Tibial nerve (tissue), 4 donors: ENCODE data around the gene TMEM187. TPM values are rescaled to one million over a fixed set of nuclear protein-coding genes. Genes with fewer than 3 reads are reported as not detected.
A peak's percentile ranks its signal among the peaks of the same experiment; 100 is the strongest.

ENCODE experiments used
- DNase-seq, 2 donors: peaks; one replicate each; pipeline ENCODE4 v3.0.0-alpha.2; 2019; ENCODE audit warnings: low spot score in 2 of 2
- H3K27ac ChIP-seq, 4 donors: fragments of 200-600 bp; sonication (generic) in 3 of 4; one replicate each; pipeline ENCODE4 v1.5.1; 2017 to 2019; ENCODE audit warnings: mild to moderate bottlenecking in 1 of 4
- H3K27me3 ChIP-seq, 2 donors: fragments of 200-600 bp; sonication (generic) in 1 of 2; one replicate each; pipeline versions ENCODE4 v1.5.1 to v1.6.0; 2017 to 2019
- H3K36me3 ChIP-seq, 3 donors: fragments of 200-600 bp; sonication (generic); one replicate each; pipeline ENCODE4 v1.5.1; 2018 to 2019
- H3K4me1 ChIP-seq, 4 donors: fragments of 200-600 bp; sonication (generic) in 3 of 4; one replicate each; pipeline ENCODE4 v1.5.1; 2017 to 2019
- H3K4me3 ChIP-seq, 4 donors: fragments of 200-600 bp; sonication (generic) in 3 of 4; one replicate each; pipeline ENCODE4 v1.5.1; 2017 to 2019; ENCODE audit warnings: mild to moderate bottlenecking in 1 of 4, moderate library complexity in 1 of 4
- H3K9me3 ChIP-seq, 4 donors: fragments of 200-600 bp; sonication (generic) in 3 of 4; one replicate each; pipeline ENCODE4 v1.5.1; 2017 to 2019
- EP300 ChIP-seq, 2 donors: sonication (generic); formaldehyde crosslinking; IDR thresholded peaks; one replicate each; pipeline ENCODE4 v1.6.1; 2017; ENCODE audit warnings: antibody characterized with exemption in 2 of 2, mild to moderate bottlenecking in 1 of 2
- POLR2A ChIP-seq, 2 donors: fragments of 450-650 bp; IDR thresholded peaks; one replicate each; pipeline ENCODE4 v1.6.1; 2017; ENCODE audit warnings: antibody characterized with exemption in 2 of 2, mild to moderate bottlenecking in 2 of 2, moderate library complexity in 2 of 2
- whole genome bisulfite sequencing, 2 donors: methylation state at CpG; one replicate each; pipeline ENCODE4 v1.1.5; 2018; 5-methylcytosine and 5-hydroxymethylcytosine counted together
- small RNA-seq: library from RNA; depleted of rRNA; stranded (forward); fragments of <200 nt; gene quantifications from one replicate; pipeline ENCODE3, GENCODE V24; 2016
- total RNA-seq, 4 donors: library from RNA; depleted of rRNA; stranded (reverse); fragments of >200 nt; gene quantifications; one replicate each; pipeline ENCODE4 v1.1.0, GENCODE V29; 2016
- TF ChIP-seq, protein P1 (sequence below), 5 experiments: fragments of 200-600 bp in 3 of 5; fragments of 450-650 bp in 2 of 5; sonication (generic) in 3 of 5; IDR thresholded peaks; one replicate each; pipeline ENCODE4 v1.5.1; 2016 to 2019; ENCODE audit warnings: antibody characterized with exemption in 5 of 5, mild to moderate bottlenecking in 3 of 5, moderate library complexity in 2 of 5

TMEM187 gene
- total RNA-seq, 4 donors from 2014 or later, result 4.2 to 16.4 (median 9.6) TPM

DNA sequence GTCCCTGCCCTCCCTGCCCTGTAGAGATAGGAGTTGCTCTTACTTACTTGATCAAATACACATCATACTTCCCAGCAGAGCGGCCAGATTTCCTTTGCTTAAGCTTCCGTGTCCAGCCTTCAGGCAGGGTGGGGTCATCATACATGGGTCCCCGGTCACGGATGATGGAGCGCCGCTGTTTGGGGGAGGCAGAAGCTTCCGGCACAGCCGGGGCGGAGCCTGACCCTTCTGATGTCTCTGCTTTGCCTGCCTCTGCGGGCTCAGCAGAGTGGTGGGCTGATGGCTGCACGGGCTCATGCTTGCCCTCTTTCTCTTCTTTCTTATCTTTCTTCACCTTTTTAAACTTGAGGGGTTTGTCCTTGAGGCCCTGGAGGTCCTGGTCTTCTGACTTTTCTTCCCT is 59.6 kb downstream of the TMEM187 start:
- H3K9me3 ChIP-seq, result no peaks in the 10 kb centered on the region
- peak overlapping the region in 1 of 4 donors; percentile 20 for H3K27ac ChIP-seq
- TF ChIP-seq, protein P1, sequence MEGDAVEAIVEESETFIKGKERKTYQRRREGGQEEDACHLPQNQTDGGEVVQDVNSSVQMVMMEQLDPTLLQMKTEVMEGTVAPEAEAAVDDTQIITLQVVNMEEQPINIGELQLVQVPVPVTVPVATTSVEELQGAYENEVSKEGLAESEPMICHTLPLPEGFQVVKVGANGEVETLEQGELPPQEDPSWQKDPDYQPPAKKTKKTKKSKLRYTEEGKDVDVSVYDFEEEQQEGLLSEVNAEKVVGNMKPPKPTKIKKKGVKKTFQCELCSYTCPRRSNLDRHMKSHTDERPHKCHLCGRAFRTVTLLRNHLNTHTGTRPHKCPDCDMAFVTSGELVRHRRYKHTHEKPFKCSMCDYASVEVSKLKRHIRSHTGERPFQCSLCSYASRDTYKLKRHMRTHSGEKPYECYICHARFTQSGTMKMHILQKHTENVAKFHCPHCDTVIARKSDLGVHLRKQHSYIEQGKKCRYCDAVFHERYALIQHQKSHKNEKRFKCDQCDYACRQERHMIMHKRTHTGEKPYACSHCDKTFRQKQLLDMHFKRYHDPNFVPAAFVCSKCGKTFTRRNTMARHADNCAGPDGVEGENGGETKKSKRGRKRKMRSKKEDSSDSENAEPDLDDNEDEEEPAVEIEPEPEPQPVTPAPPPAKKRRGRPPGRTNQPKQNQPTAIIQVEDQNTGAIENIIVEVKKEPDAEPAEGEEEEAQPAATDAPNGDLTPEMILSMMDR (IDR thresholded peaks at IDR 0.05), result no peak
- TF ChIP-seq POLR2A (IDR thresholded peaks at IDR 0.05) (no peak), EP300 (IDR thresholded peaks at IDR 0.05) (no peak)
- no peak for DNase-seq
- WGBS, 2 donors, result 73 to 90% methylated on average over 10 to 11 of the region's 11 CpGs
- H3K4me3 ChIP-seq, result no peak overlapping the region
- H3K27me3 ChIP-seq, result no peaks in the 10 kb centered on the region
- peaks cover 0 to 56% (median 0%) of the 10 kb centered on the region in 4 donors for H3K4me1 ChIP-seq
- peaks cover 0 to 32% (median 0%) of the 10 kb centered on the region in 3 donors for H3K36me3 ChIP-seq

DNA sequence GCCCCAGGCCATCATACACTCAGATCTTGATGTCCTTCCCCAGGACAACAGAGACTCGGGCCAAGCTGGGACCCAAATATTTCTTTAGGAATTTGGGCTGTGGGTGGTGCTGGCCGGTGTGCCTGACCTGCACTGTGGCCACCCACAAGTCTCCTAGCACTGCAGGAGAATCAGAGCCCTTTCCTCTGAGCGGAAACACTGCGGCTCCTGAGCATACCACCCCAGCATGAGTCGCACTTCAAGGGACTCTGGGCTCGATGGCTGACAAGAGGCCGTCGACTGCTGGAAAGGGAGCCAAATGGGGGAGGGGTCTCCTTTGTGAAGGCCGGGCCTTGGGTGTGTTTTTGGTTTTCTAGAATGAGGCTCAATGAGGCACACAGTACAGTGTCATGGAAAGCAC is 60.1 kb downstream of the TMEM187 start:
- H3K27me3 ChIP-seq, result no peaks in the 10 kb centered on the region
- WGBS, 2 donors, result 56 to 63% methylated on average over 8 to 9 of the region's 9 CpGs
- TF ChIP-seq POLR2A (IDR thresholded peaks at IDR 0.05) (no peak), EP300 (IDR thresholded peaks at IDR 0.05) (no peak)
- TF ChIP-seq, protein P1 (IDR thresholded peaks at IDR 0.05), result no peak
- H3K4me3 ChIP-seq, result no peak overlapping the region
- H3K36me3 ChIP-seq, result peaks cover 0 to 27% (median 0%) of the 10 kb centered on the region in 3 donors
- no peak for DNase-seq
- peaks cover 0 to 56% (median 0%) of the 10 kb centered on the region in 4 donors for H3K4me1 ChIP-seq
- H3K9me3 ChIP-seq, result no peaks in the 10 kb centered on the region
- H3K27ac ChIP-seq, result peak overlapping the region in 1 of 4 donors; percentile 7

Small RNA genes lying within 50 kb of the gene (small RNA-seq; reads per million reads assigned to genes)
- gene MIR3202-1, result not detected

Other genes with a start within 250 kb of the TMEM187 start
- gene BCAP31, start 248.4 kb upstream of the TMEM187 start, total RNA-seq, result 100 to 1,000 TPM in 3 of 4 donors, 10 to 100 TPM in 1; 99.0 to 126 (median 114) TPM
- 10 to 100 TPM; 13.0 to 36.6 (median 15.0) TPM for gene ABCD1, start 247.9 kb upstream of the TMEM187 start, total RNA-seq
- 10 to 100 TPM; 45.4 to 77.7 (median 50.3) TPM for gene PLXNB3, start 208.5 kb upstream of the TMEM187 start, total RNA-seq
- 1 to 10 TPM in 2 of 4 donors, under 1 TPM in 2; 0.87 to 5.1 (median 1.4) TPM for gene SRPK3, start 191.7 kb upstream of the TMEM187 start, total RNA-seq
- gene IDH3G, start 178.4 kb upstream of the TMEM187 start, total RNA-seq, result 100 to 1,000 TPM in 1 of 4 donors, 10 to 100 TPM in 3; 48.9 to 101 (median 83.2) TPM
- gene SSR4, start 178.1 kb upstream of the TMEM187 start, total RNA-seq, result 100 to 1,000 TPM in 3 of 4 donors, 10 to 100 TPM in 1; 93.6 to 156 (median 131) TPM
- 10 to 100 TPM; 19.9 to 24.6 (median 21.2) TPM for gene PDZD4, start 142.2 kb upstream of the TMEM187 start, total RNA-seq
- gene L1CAM, start 86.6 kb upstream of the TMEM187 start, total RNA-seq, result 10 to 100 TPM; 23.7 to 53.7 (median 46.3) TPM
- gene AVPR2, start 68.1 kb upstream of the TMEM187 start, total RNA-seq, result 1 to 10 TPM; 2.1 to 9.3 (median 5.7) TPM
- gene ARHGAP4, start 46.5 kb upstream of the TMEM187 start, total RNA-seq, result 10 to 100 TPM; 23.0 to 90.9 (median 32.7) TPM
- 100 to 1,000 TPM in 1 of 4 donors, 10 to 100 TPM in 3; 48.0 to 152 (median 73.8) TPM for gene NAA10, start 37.7 kb upstream of the TMEM187 start, total RNA-seq
- gene RENBP, start 28.1 kb upstream of the TMEM187 start, total RNA-seq, result 10 to 100 TPM; 12.1 to 28.8 (median 17.8) TPM
- 10 to 100 TPM; 42.6 to 52.2 (median 48.9) TPM for gene HCFC1, start 936 bp upstream of the TMEM187 start, total RNA-seq
- 100 to 1,000 TPM in 1 of 4 donors, 10 to 100 TPM in 3; 50.7 to 127 (median 64.4) TPM for gene IRAK1, start 47.1 kb downstream of the TMEM187 start, total RNA-seq
- 10 to 100 TPM; 71.6 to 96.5 (median 83.1) TPM for gene MECP2, start 125.0 kb downstream of the TMEM187 start, total RNA-seq
- not detected for gene OPN1LW, start 171.5 kb downstream of the TMEM187 start, total RNA-seq
- not detected for gene OPN1MW, start 209.8 kb downstream of the TMEM187 start, total RNA-seq
- gene OPN1MW2, start 247.0 kb downstream of the TMEM187 start, total RNA-seq, result not detected